Breast epithelium (tissue), 3 donors: ENCODE measurements around the gene GPR35.

Experiments used
- CTCF ChIP-seq, 3 donors: fragments of 450-650 bp; IDR thresholded peaks; one replicate each; pipeline ENCODE4 v1.5.1; 2016 to 2017; ENCODE audit warnings: antibody characterized with exemption in 3 of 3, mild to moderate bottlenecking in 3 of 3, moderate library complexity in 3 of 3
- POLR2A ChIP-seq: fragments of 450-650 bp; IDR thresholded peaks from one replicate; pipeline ENCODE4 v1.6.1; 2016; ENCODE audit warnings: antibody characterized with exemption, mild to moderate bottlenecking, moderate library complexity
- POLR2AphosphoS5 ChIP-seq, 3 donors: sonication (generic); formaldehyde crosslinking; IDR thresholded peaks; one replicate each; pipeline ENCODE4 v1.6.1; 2017; ENCODE audit warnings: antibody characterized with exemption in 3 of 3

- no peak for TF ChIP-seq CTCF (IDR thresholded peaks at IDR 0.05)
- no peak for TF ChIP-seq POLR2AphosphoS5 (IDR thresholded peaks at IDR 0.05)
- no peak for TF ChIP-seq POLR2A
Observed at GRCh38 chr2:240642806-240643092, 17.5 kb downstream of the GPR35 start.
